Head of caudate nucleus (tissue), 42 donors: Measurements from ENCODE around the gene CYTH2.

ENCODE experiments used
- DNase-seq, 42 donors: peaks; one replicate each; pipeline versions ENCODE4 v3.0.0 to v3.0.0-alpha.2; 2020 to 2021; ENCODE audit warnings: mixed read lengths in 7 of 42
- intact Hi-C: fragments of 100-400 bp; cut with DNase I; formaldehyde crosslinking; loops from one replicate; pipeline ENCODE4 v1.15.0; 2022

CYTH2 gene

GRCh38 chr19:48450441-48450840, 18.7 kb upstream of the CYTH2 start:
- no peak for DNase-seq
- intact Hi-C loops: no loop called here

GRCh38 chr19:48450863-48451262, 18.3 kb upstream of the CYTH2 start:
- intact Hi-C loops: no loop called here
- no peak for DNase-seq

GRCh38 chr19:48451624-48452023, 17.5 kb upstream of the CYTH2 start:
- intact Hi-C loops: no loop called here
- no peak for DNase-seq

- intact Hi-C loops: no loop called here
- peak in 1 of 42 donors; percentile 51 for DNase-seq
Measured at GRCh38 chr19:48452289-48453190, 16.6 kb upstream of the CYTH2 start.

DNA sequence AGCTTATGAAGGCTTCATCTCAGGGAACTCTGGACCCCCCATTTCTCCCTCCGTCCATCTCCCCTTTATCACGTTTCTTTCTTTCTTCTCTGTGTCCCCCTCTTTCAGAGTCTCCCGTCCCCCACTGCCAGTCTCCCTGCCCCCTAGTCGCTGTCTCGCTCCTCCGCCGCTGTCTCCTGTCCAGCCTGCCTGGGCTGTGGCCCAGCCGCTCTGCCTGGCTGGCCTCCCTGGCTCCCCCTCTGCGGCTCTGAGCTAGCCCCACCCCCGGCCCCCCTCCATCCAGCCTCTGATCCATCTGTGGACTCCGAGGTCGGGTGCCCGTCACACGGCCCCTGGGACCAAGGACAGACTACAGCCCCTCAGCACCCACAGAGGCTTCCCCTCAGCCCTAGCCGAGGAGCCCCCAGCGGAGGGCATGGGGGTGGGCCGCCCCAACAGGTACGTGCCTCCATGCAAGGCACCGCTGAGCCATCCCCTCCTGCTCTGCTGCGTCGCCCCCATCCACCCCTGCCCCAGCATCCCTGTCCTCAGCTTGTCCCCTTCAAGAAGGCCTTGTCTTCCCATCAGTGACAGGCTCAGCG, 14.9 kb upstream of the CYTH2 start:
- peak in 19 of 42 donors; percentile 27 to 64 (median 43) for DNase-seq
- intact Hi-C loops: no loop called here

DNA sequence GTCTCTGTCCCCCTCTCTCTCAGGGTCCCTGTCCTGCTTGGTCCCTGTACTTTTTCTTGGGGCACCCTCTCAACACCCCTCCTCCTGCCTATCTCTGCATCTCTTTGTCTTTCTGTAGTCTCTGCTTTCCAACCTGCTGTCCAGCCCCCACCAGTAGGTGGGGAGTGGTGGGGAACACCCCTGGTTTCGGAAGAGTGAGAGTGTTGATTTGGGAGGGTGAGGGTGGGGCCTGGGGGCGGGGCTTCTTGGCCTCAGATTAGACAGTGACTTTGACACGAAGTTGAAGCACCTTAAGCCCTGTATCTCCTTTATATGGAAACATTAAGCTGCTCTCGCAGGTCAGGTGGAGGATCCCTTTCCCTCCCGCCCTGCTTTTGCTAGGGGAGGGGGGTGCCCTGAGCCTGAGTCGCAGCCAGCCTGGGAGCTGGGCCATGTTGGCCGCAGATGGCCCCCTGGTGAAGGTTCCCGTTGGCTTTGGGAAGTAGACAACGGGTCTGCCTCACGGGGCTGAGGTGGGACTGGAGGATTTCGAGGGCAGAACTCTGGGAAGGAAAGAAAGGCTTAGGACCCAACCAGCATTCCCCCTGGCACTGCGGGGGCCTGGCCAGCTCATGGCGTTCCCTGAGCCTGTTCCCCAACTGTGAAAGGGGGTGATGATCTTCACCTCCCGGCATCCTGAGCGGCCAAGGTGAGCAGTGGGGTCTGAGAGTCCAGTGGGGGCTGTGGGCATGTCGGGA, 13.8 kb upstream of the CYTH2 start, which contains the start of gene KCNJ14:
KCNJ14 (plus strand) TSS at position 404 of the 737 bp plus-strand sequence. CDS start 6,151 bp downstream, outside the sequence.
- intact Hi-C loops: no loop called here
- DNase-seq: peak in 13 of 42 donors; percentile 15 to 67 (median 47)

GRCh38 chr19:48455908-48456562, 13.1 kb upstream of the CYTH2 start:
- intact Hi-C loops: no loop called here
- DNase-seq: no peak

GRCh38 chr19:48456864-48457263, 12.3 kb upstream of the CYTH2 start:
- intact Hi-C loops: no loop called here
- DNase-seq: no peak

GRCh38 chr19:48458016-48458415, 11.2 kb upstream of the CYTH2 start:
- no peak for DNase-seq
- intact Hi-C loops: no loop called here

- intact Hi-C loops: no loop called here
- no peak for DNase-seq
Measured at GRCh38 chr19:48461651-48461981, 7.6 kb upstream of the CYTH2 start.

DNA sequence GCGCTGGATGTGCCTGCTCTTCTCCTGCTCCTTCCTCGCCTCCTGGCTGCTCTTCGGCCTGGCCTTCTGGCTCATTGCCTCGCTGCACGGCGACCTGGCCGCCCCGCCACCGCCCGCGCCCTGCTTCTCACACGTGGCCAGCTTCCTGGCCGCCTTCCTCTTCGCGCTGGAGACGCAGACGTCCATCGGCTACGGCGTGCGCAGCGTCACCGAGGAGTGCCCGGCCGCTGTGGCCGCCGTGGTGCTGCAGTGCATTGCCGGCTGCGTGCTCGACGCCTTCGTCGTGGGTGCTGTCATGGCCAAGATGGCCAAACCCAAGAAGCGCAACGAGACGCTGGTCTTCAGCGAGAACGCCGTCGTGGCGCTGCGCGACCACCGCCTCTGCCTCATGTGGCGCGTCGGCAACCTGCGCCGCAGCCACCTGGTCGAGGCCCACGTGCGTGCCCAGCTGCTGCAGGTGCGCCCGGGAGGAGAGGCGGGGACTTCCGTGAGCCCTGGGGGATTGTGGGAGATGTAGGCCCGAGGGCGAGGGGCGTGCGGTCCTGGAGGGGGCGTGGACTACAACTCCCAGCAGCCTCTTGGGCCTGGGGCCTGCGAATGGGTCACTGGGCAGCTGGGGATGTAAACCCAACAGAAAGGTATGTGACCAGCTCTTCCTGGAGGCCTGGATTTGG, 7.0 kb upstream of the CYTH2 start:
- intact Hi-C loops: no loop called here
- DNase-seq: no peak

- no peak for DNase-seq
- intact Hi-C loops: no loop called here
Measured at GRCh38 chr19:48465215-48465614, 4.0 kb upstream of the CYTH2 start.

- intact Hi-C loops: no loop called here
- DNase-seq: no peak
Measured at GRCh38 chr19:48466561-48467325, 2.4 kb upstream of the CYTH2 start.

GRCh38 chr19:48468772-48469288, 339 bp upstream of the CYTH2 start:
- intact Hi-C loops: no loop called here
- peak; percentile 99 to 100 (median 100) for DNase-seq

DNA sequence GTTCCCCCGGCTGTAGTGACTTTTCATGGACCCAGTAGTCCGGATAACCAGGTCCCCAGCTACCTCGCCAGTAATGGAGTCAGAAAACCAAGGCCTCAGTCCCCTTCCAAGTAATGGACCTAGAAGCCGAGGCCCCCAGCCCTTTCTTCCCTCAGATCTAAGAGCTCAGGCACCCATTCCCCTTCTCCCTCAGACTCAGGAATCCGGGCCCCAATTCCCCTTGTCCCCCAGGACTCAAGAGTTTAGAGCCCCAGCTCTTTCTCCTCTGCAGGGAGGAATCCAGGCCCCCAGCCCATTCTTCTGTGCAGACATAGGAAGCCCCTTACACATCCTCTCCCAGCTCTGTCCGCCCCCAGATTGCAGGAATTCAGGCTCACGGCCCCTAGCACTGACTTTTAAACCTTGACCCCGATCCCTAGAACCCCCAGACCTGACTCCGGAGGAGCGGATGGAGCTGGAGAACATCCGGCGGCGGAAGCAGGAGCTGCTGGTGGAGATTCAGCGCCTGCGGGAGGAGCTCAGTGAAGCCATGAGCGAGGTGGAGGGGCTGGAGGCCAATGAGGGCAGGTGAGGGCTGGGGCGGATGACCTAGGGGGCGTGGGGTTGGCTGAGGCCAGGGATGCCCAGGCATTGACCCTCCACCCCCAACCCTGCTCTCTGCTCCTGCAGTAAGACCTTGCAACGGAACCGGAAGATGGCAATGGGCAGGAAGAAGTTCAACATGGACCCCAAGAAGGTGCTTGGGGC, 938 bp downstream of the CYTH2 start:
- intact Hi-C loops: no loop called here
- no peak for DNase-seq

DNA sequence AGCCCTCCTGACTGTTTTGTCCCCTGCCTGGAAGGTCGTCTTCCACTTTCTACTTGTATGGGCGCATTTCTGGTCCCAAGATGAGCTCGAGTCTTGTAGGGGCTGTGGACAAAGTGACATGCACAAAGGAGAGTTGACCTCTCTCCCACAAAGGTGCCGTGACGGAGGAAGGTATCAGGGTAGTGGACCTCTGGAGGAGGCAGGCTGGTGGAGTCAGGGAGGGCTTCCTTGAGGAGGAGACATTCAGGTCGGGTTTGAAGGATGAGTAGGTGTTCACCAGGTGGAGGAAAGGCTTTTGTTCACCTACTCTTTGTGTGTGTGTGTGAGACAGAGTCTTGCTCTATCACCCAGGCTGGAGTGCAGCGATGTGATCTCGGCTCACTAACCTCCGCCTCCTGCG, 1.7 kb downstream of the CYTH2 start:
- intact Hi-C loops: no loop called here
- no peak for DNase-seq

DNA sequence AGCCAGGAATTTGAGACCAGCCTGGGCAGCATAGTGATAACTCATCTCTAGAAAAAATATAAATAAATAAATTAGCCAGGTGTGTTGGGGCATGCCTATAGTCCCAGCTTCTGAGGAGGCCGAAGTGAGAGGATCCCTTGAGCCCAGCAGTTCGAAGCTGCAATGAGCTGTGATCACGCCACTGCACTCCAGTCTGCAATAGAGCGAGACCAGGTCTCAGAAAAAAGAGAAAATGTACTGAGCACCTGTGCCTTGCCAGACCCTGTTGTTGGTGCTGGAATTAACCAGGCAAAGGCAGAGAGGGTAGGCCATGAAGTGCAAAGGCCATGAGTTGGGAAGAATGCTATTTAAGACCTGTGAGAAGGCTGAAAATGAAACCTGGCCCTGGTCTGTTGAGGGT, 2.7 kb downstream of the CYTH2 start:
- no peak for DNase-seq
- intact Hi-C loops: no loop called here
